Stomach (tissue), 9 donors: Measurements from ENCODE around the gene FUNDC1. TPM values are rescaled to one million over a fixed set of nuclear protein-coding genes. Genes with fewer than 3 reads are reported as not detected.
"Not testable (repeated sequence)": the region's sequence is repeated elsewhere in the genome, so short reads cannot be mapped to it uniquely, and the experiment has no call there.

Experiments
- DNase-seq, 2 donors: peaks; one replicate each; pipeline versions ENCODE4 v3.0.0 to v3.0.0-alpha.2; 2013 to 2019
- H3K27ac ChIP-seq, 5 donors: fragments of 200-600 bp in 4 of 5; sonication (generic) in 4 of 5; one replicate each; pipeline ENCODE4 v1.5.1; 2013 to 2019; ENCODE audit warnings: mild to moderate bottlenecking in 1 of 5, moderate library complexity in 1 of 5
- H3K27me3 ChIP-seq, 3 donors: fragments of 200-600 bp; sonication (generic); one replicate each; pipeline ENCODE4 v1.5.1; 2017 to 2019; ENCODE audit warnings: mixed run types in 1 of 3
- H3K36me3 ChIP-seq, 4 donors: fragments of 200-600 bp; sonication (generic); 1 replicate in 3 of 4; 2 replicates in 1 of 4; pipeline ENCODE4 v1.5.1; 2016 to 2019
- H3K4me1 ChIP-seq, 4 donors: fragments of 200-600 bp; sonication (generic); one replicate each; pipeline ENCODE4 v1.5.1; 2016 to 2019
- H3K4me3 ChIP-seq, 4 donors: fragments of 200-600 bp; sonication (generic) in 3 of 4; one replicate each; pipeline ENCODE4 v1.5.1; 2016 to 2019; ENCODE audit warnings: mild to moderate bottlenecking in 1 of 4
- H3K9me3 ChIP-seq, 4 donors: fragments of 200-600 bp; sonication (generic); one replicate each; pipeline ENCODE4 v1.5.1; 2016 to 2019
- EP300 ChIP-seq: sonication (generic); formaldehyde crosslinking; IDR thresholded peaks from one replicate; pipeline ENCODE4 v1.6.1; 2017; ENCODE audit warnings: antibody characterized with exemption
- POLR2A ChIP-seq, 4 donors: fragments of 450-650 bp; IDR thresholded peaks; one replicate each; pipeline ENCODE4 v1.6.1; 2016; ENCODE audit warnings: antibody characterized with exemption in 4 of 4, control low read depth in 2 of 4, mild to moderate bottlenecking in 1 of 4, moderate library complexity in 1 of 4
- POLR2AphosphoS5 ChIP-seq, 3 donors: sonication (generic); formaldehyde crosslinking; IDR thresholded peaks; one replicate each; pipeline ENCODE4 v1.6.1; 2016; ENCODE audit warnings: antibody characterized with exemption in 3 of 3
- WGBS, 5 donors: extraction: QIAGEN DNeasy Blood & Tissue Kit in 3 of 5; methylation state at CpG; one replicate each; pipeline versions ENCODE4 v1.1.5 to v1.1.7; 2013 to 2018; 5-methylcytosine and 5-hydroxymethylcytosine counted together
- intact Hi-C: fragments of 100-400 bp; cut with DNase I; formaldehyde crosslinking; loops from one replicate; pipeline ENCODE4 v1.15.1; 2023; ENCODE audit warnings: low total_unique reads
- polyA plus RNA-seq, 3 donors: library from polyadenylated mRNA; stranded (reverse); fragments of 200-250 nt; gene quantifications; one replicate each; pipeline ENCODE4 v1.2.3, GENCODE V29; 2013
- total RNA-seq, 5 donors: library from RNA; depleted of rRNA; stranded (reverse); fragments of >200 nt; gene quantifications; one replicate each; pipeline versions ENCODE4 v1.1.0 to v1.2.3, GENCODE V29; 2014 to 2016
- TF ChIP-seq, protein P1 (sequence below), 7 experiments: fragments of 450-650 bp in 4 of 7; fragments of 200-600 bp in 3 of 7; sonication (generic) in 3 of 7; IDR thresholded peaks; one replicate each; pipeline ENCODE4 v1.5.1; 2016 to 2019; ENCODE audit warnings: antibody characterized with exemption in 7 of 7, control low read depth in 2 of 7, mild to moderate bottlenecking in 1 of 7
- donor health status: healthy with polysubstance abuse.
- donor health status: Bipolar disorder and iron deficiency.
- donor health status: healthy.

Gene FUNDC1
- total and polyA plus RNA-seq, 8 donors: 3.1 to 35.4 (median 19.8) TPM; not detected in 1

DNA sequence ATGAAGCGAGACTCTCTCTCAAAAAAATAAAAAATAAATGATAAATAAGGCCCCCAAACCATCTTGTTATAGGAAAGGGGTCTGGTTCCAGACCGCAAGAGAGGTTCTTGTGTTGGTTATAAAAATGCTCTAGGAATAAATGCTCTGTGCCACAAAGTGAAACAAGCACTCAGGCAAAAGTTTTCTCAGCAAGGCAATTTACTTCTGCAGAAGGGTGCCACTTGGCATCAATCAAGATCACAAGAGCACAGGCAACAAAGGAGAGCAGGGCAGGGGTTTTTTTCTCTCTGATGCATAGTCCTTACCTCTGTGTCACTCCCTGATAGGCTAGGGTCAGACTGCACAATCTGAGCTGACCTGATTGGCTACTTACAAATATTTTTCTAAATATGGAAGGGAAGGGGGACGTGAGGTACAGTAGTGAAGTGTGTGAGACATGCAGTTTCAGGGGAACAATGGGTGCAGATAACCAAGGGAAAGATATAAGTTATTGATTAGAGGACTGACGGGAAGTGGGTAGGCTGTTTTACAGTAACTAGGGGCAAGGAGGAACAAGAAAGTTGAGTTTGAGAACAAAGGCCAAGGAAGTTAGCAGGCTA is 29.8 kb upstream of the FUNDC1 start:
- H3K4me1 ChIP-seq: no peaks in the 10 kb centered on the region
- intact Hi-C loops: no loop called here
- no peaks in the 10 kb centered on the region for H3K36me3 ChIP-seq
- peaks cover 3 to 34% (median 27%) of the 10 kb centered on the region in 4 donors for H3K9me3 ChIP-seq
- no peak for DNase-seq
- 81 to 94% (median 87%) methylated on average over 4 of the region's 4 CpGs for WGBS, 5 donors
- TF ChIP-seq EP300: no peak
- TF ChIP-seq, protein P1, sequence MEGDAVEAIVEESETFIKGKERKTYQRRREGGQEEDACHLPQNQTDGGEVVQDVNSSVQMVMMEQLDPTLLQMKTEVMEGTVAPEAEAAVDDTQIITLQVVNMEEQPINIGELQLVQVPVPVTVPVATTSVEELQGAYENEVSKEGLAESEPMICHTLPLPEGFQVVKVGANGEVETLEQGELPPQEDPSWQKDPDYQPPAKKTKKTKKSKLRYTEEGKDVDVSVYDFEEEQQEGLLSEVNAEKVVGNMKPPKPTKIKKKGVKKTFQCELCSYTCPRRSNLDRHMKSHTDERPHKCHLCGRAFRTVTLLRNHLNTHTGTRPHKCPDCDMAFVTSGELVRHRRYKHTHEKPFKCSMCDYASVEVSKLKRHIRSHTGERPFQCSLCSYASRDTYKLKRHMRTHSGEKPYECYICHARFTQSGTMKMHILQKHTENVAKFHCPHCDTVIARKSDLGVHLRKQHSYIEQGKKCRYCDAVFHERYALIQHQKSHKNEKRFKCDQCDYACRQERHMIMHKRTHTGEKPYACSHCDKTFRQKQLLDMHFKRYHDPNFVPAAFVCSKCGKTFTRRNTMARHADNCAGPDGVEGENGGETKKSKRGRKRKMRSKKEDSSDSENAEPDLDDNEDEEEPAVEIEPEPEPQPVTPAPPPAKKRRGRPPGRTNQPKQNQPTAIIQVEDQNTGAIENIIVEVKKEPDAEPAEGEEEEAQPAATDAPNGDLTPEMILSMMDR (IDR thresholded peaks at IDR 0.05): no peak
- no peak for TF ChIP-seq POLR2A (IDR thresholded peaks at IDR 0.05)
- TF ChIP-seq POLR2AphosphoS5 (IDR thresholded peaks at IDR 0.05): no peak
- no peaks in the 10 kb centered on the region for H3K27me3 ChIP-seq
- no peak overlapping the region for H3K4me3 ChIP-seq
- H3K27ac ChIP-seq: no peak overlapping the region

DNA sequence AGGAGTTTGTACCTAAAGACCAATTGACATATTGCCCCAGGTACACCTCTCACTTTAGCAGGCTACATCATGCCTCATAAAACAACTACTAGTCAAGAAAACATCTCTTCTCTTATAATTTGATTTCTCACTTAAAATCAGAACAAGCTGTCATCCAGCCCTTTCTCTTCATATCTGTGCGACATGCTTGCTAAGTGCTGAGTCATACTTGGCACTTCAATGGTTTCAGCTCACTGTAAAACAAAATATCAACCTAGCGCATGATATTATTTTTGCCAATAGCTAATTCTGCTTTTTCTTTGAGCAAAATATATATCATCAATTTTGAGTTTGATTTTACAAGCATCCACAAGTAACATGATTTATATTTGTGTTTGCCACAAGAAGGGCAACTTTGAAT is 27.9 kb upstream of the FUNDC1 start:
- 38 to 71% (median 61%) methylated on average over 2 of the region's 2 CpGs for WGBS, 5 donors
- Histone ChIP-seq H3K9me3 (peaks cover 3 to 34% (median 27%) of the 10 kb centered on the region in 4 donors), H3K27ac (no peak overlapping the region), H3K4me1 (no peaks in the 10 kb centered on the region), H3K27me3 (no peaks in the 10 kb centered on the region), H3K4me3 (no peak overlapping the region), H3K36me3 (no peaks in the 10 kb centered on the region)
- no peak for DNase-seq
- no peak for TF ChIP-seq EP300
- TF ChIP-seq, protein P1 (IDR thresholded peaks at IDR 0.05): no peak
- no peak for TF ChIP-seq POLR2AphosphoS5 (IDR thresholded peaks at IDR 0.05)
- no peak for TF ChIP-seq POLR2A (IDR thresholded peaks at IDR 0.05)
- intact Hi-C loops: no loop called here

DNA sequence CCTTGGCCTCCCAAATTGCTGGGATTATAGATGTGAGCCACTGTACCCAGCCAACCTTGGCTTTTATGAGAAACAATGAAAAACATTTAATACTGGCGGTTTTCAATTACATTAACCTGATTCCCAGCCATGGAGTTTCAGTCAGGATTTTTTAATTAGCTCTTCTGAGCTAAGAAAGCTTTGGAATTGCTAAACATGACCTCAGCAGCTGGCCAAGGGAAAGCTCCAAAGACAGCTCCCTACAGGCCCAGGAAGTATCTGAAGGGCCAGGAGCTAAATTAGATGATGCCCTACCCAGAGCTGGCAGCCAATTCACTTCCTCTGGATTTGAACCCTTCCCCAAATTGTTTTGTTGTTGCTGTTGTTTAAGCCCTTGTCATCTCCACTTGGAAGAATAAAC is 26.5 kb upstream of the FUNDC1 start:
- no peaks in the 10 kb centered on the region for H3K36me3 ChIP-seq
- intact Hi-C loops: no loop called here
- H3K27me3 ChIP-seq: no peaks in the 10 kb centered on the region
- no peaks in the 10 kb centered on the region for H3K4me1 ChIP-seq
- no peak overlapping the region for H3K27ac ChIP-seq
- WGBS, 5 donors: 83 to 100% (median 96%) methylated on average over 1 of the region's 1 CpG
- H3K4me3 ChIP-seq: no peak overlapping the region
- TF ChIP-seq POLR2A (IDR thresholded peaks at IDR 0.05): no peak
- TF ChIP-seq, protein P1 (IDR thresholded peaks at IDR 0.05): no peak
- no peak for TF ChIP-seq EP300
- TF ChIP-seq POLR2AphosphoS5 (IDR thresholded peaks at IDR 0.05): no peak
- peaks cover 3 to 34% (median 25%) of the 10 kb centered on the region in 4 donors for H3K9me3 ChIP-seq
- no peak for DNase-seq

DNA sequence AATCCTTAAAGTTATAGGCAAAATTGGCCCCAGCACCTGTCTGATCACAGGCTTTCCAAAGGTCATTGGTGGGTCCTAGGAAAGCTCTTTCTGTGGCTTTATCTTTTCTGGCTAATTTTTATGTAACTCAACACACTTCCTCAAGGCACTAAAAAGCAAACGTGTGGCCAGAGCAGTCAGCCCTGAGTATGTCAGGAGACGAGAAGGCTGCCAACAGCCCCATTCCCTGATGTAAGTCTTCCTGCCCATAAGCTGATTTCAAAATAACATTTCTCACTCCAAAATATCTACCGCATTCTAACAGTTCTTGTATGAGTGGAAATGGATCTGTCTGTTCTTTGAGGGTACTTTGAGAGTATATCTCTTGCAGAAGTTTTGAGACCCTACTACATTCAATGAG is 25.5 kb upstream of the FUNDC1 start:
- no peak for TF ChIP-seq EP300
- no peak for TF ChIP-seq POLR2A (IDR thresholded peaks at IDR 0.05)
- TF ChIP-seq, protein P1 (IDR thresholded peaks at IDR 0.05): no peak
- no peak for TF ChIP-seq POLR2AphosphoS5 (IDR thresholded peaks at IDR 0.05)
- no peaks in the 10 kb centered on the region for H3K27me3 ChIP-seq
- H3K9me3 ChIP-seq: peaks cover 3 to 27% (median 19%) of the 10 kb centered on the region in 4 donors
- no peak overlapping the region for H3K27ac ChIP-seq
- no peaks in the 10 kb centered on the region for H3K4me1 ChIP-seq
- 38 to 51% (median 42%) methylated on average over 3 of the region's 3 CpGs for WGBS, 5 donors
- intact Hi-C loops: no loop called here
- no peak for DNase-seq
- no peaks in the 10 kb centered on the region for H3K36me3 ChIP-seq
- no peak overlapping the region for H3K4me3 ChIP-seq

DNA sequence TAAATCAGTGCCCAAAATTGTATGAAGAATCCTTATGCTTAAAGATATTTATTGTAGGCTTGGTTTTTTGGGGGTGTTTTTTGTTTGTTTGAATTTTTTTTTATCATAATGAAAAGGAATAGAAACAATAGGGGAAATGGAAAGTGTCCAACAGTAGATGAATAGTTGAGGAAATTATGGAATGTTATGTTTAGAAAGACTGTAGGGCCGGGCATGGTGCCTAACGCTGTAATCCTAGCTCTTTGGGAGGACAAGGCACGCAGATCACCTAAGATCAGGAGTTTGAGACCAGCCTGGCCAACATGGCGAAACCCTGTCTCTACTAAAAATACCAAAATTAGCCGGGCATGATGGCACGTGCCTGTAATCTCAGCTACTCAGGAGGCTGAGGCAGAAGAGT is 19.2 kb upstream of the FUNDC1 start:
- WGBS, 5 donors: 71 to 84% (median 80%) methylated on average over 6 of the region's 6 CpGs
- not testable (repeated sequence) for H3K4me1 ChIP-seq

More for the DNA sequence above, 19.2 kb upstream of the FUNDC1 start:
- intact Hi-C loops, DNase-seq, H3K4me3 ChIP-seq, H3K9me3 ChIP-seq, H3K27ac ChIP-seq, H3K36me3 ChIP-seq, H3K27me3 ChIP-seq: not testable (repeated sequence)
